ENCODE results near the gene MSN. TPM values are rescaled to one million over a fixed set of nuclear protein-coding genes. Genes with fewer than 3 reads are reported as not detected.
"Not testable (repeated sequence)": the region's sequence is repeated elsewhere in the genome, so short reads cannot be mapped to it uniquely, and the experiment has no call there.

MSN gene
- total RNA-seq = 175 and 207 TPM in 2 replicates
- polyA plus RNA-seq (2012) = 306 TPM

GRCh38 chrX:65667503-65668376, at the start of gene MSN:
Gene MSN (plus strand): TSS chrX:65667654. CDS start chrX:65667842, 188 bp downstream.
- DNase-seq (ENCODE audit: low read depth) = peak; percentile 69

DNA sequence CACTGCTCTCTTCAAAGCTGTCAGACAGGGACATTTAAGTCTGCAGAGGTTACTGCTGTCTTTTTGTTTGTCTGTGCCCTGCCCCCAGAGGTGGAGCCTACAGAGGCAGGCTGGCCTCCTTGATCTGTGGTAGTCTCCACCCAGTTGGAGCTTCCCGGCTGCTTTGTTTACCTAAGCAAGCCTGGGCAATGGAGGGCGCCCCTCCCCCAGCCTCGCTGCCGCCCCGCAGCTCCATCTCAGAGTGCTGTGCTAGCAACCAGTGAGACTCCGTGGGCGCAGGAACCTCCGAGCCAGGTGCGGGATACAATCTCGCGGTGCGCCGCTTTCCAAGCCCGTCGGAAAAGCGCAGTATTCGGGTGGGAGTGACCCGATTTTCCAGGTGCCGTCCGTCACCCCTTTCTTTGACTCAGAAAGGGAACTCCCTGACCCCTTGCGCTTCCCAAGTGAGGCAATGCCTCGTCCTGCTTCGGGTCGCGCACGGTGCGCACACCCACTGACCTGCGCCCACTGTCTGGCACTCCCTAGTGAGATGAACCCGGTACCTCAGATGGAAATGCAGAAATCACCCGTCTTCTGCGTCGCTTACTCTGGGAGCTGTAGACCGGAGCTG, 47.3 kb upstream of the MSN start:
- not testable (repeated sequence) for DNase-seq (ENCODE audit: low read depth)

DNA sequence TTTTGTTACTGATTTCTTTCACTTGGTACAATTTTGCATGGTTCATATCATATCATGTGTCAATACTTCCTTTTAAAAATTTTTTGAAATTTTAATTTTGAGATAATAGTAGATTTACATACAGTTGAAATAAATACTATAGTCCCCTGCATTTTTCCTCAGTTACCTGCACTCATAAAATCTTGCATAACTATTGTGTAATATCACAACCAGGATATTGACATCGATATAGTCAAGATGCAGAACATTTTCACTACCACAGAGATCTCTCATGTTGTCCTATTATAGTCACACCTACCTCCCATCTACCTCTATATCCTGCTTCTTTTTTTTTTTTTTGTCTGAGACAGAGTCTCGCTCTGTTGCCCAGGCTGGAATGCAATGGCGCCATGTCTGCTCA, 36.7 kb upstream of the MSN start:
- DNase-seq (ENCODE audit: low read depth) = no peak

DNA sequence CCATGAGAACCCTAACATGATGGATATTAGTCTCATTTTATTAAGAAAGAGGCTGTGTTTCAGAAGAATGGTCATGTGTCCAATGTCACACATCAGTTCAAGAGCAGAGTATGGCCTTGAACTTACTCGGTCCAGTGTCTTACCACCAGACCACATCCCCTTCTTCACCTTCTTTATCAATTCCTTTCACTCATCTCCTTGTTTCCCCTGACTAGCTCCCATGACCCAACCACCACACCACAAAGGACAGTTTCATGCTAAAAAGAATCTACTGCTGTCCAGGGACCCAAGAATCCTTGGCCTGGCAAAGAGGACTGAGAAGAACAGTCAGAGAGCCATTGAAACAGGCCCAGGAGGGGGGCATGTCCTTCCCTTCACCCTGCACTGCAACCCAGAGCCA, 33.6 kb upstream of the MSN start:
- DNase-seq (ENCODE audit: low read depth) = no peak

DNA sequence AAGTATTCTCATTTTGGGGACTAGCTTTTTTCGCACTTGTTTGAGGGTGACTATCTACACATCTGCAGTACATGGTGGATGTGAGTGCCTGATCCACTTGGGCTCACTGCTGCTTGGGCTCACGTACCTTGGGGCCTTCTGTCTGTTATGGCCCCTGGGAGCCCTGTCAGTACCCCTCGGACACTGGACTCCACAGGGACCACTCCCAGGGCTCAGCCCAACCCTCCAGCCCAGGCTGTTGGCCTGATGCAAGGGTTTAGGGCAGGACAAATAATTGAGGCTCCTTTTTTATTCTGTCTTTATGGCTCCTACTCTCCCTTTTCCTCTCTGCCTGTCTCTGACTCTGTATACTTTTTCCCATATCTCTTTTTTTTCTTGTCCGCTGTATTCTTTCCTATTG, 32.7 kb upstream of the MSN start:
- no peak for DNase-seq (ENCODE audit: low read depth)

DNA sequence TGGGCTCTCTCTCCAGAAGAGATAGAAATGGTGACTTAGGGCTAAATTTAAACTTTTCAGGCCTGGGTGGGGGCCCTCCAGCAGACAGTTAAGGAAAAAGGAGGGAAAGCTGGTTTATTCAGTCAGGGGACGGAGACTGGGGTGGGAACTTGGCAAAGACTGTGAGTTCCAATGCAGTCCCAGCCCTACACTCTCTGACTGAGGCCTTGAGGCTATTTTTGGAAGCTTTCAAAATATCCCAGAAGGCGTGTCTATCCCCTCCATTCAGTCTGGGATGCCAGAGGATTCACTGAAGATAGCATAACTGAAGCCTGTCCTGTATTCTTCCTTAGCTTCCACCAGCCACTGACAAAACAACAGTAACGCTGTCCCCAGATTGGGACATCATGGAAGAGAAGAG, 32.1 kb upstream of the MSN start:
- DNase-seq (ENCODE audit: low read depth) = peak; percentile 74

DNA sequence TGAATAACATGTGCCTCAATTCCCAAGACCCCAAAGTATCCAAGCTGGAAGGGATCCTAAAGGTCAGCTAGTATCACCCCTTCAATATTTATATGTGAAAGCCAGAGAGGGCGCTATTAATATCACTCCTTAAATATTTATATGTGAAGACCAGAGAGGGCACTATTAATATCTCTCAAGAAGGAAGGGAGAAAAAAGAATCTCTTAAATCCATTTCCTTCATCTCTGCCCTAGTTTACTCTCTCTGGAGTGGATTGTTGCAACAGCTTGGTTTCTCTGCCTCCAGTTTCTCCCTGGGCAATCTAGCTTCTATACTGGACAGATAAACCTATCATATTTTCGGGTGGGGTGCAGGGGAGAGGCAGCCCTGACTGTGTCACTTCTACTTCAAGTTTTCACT, 31.6 kb upstream of the MSN start:
- DNase-seq (ENCODE audit: low read depth) = no peak

GRCh38 chrX:65636261-65636660, 31.2 kb upstream of the MSN start:
- DNase-seq (ENCODE audit: low read depth) = not testable (repeated sequence)

DNA sequence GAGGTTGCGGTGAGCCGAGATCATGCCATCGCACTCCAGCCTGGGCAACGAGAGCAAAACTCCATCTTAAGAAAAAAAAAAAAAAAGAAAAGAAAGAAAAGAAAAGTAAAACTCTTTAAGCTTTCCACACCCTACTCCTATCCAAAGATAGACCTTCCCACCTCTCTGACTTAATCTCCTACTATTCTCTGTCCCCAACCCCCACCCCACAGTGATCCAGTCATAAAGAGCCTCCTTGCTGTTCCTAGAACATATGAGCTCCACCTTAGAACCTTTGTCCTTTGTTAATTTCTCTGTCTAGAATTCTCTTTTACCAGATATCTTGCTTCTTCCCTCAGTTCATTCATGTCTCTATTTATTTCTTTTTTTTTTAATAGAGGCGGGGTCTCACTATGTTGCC, 30.1 kb upstream of the MSN start:
- DNase-seq (ENCODE audit: low read depth) = no peak

DNA sequence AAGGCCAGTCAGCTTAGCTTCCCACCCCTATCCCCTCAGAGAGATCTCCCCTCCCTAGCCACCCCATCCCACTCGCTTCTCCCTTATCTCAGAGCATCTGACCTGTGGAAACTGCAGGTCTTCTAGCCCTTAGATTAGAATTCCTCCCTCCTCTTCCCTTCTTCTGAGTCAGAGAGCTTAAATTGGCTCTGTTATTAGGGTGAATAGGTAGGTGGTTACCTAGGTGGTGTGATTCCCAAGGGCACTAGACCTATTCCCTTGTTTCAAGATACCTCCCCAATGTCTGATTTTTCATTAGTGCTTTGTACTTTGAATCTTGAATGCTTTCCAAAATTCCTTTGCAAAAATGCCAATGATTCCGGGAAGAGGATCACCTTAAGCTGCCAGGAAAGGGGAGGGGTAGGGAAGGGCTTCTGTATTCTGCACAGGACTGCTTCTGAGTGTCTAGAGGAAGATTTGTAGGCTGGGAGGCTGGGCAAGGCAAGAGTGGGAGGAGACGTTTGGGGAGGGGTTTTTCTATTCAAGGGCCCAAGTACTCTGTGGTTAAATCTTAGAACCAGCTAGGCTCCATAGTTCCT, 24.5 kb upstream of the MSN start:
- DNase-seq (ENCODE audit: low read depth) = no peak

- no peak for DNase-seq (ENCODE audit: low read depth)
Measured at GRCh38 chrX:65643531-65644052, 23.9 kb upstream of the MSN start.

GRCh38 chrX:65644621-65645289, 22.7 kb upstream of the MSN start:
- peak; percentile 80 for DNase-seq (ENCODE audit: low read depth)

DNA sequence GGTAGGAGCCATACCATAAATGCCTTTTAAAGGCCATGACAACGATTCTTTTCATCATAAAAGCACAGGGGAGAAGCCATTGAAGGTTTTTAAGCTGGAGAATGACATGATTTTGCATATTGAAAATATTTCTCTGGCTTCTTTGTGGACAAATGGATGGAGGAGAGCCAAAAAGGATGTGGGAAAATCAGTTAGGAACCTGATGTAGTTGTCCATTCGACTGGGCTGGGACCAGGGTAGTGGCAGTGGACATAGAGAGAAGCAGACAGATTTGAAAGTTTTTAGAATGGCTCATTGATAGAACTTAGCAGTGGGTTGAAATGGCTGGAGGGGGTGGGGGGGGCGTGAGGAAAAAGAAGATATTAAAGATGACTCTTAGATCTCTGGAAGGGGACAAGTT, 19.7 kb upstream of the MSN start:
- no peak for DNase-seq (ENCODE audit: low read depth)

DNA sequence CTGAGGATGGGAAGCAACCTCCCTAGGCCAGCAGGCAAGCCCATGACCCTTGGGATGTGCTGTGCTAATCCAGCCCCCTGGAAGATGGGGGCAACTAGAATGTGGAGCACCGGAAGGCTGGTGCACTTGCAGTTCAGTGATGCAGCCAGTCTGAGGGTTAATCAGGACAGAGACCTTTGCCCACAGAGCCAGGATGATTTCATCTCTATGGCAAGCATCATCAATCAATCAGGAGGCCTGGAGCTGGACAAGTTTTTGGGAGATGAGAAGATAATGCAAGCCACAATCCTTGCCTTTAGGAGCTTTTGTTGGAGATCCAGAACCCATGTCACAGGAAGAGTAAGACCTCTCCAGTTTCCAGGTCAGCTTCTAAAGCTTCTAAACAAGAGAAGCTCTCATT, 15.4 kb upstream of the MSN start:
- no peak for DNase-seq (ENCODE audit: low read depth)

GRCh38 chrX:65657009-65657441, 10.4 kb upstream of the MSN start:
- not testable (repeated sequence) for DNase-seq (ENCODE audit: low read depth)

GRCh38 chrX:65657659-65658058, 9.8 kb upstream of the MSN start:
- DNase-seq (ENCODE audit: low read depth) = no peak

- DNase-seq (ENCODE audit: low read depth) = no peak
Measured at GRCh38 chrX:65658229-65658628, 9.2 kb upstream of the MSN start.

DNA sequence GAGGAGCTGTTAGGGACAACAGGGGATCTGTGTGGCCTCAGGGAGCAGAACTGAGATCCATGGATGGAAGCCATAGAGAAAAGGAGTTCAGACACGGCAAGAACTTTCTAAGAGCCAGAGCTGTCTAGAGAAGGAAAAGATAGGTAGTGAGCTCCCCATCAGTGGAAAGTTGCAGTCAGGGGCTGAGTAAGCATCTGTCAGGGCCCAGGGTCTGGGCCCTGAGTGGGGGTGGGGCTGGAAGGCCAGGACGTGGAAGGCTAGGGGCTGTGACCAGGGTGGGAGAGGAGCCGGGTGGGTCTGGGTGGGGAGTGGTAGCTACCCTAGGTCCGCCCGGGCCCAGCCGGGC, 324 bp upstream of the MSN start:
- DNase-seq (ENCODE audit: low read depth) = no peak

GRCh38 chrX:65668377-65669310, 1.2 kb downstream of the MSN start:
- DNase-seq (ENCODE audit: low read depth) = peak; percentile 84

DNA sequence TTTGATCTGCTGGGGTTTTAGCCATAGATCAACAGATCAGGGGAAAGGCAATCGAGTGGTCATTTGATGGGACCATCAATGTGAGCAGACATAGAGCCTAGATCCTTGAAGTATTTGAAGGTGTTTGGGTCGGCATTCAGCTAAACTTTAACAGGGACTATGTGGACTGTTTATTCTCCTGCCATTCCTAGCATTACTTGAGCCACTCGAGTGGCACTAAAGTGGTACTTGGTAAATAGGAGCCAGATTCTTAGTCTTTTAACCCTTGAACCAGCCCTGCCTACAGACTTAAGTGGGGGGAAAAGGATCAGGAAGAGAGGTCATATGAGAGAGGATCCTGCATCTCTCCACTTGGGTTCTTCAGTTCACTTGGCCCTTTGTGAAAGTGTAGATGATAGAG, 3.8 kb downstream of the MSN start:
- DNase-seq (ENCODE audit: low read depth) = no peak

DNA sequence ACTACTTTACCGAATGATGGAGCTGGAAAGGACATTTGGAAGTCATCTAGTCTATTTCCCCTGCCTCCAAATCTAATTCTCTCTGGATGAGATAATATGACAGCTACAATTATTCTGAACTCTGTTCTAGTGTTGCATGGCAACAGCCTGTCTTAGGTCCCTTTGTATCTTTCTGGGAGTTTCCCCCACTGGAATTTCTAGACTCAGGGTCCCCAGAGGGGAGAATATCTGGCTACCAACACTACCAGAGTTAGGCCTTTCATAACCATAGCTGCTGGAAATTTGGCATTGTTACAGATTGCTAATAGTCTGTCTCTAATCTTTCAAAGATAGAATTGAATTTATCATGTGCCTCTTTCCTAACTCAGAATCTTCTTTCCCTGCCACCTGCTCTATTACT, 4.5 kb downstream of the MSN start:
- DNase-seq (ENCODE audit: low read depth) = no peak

All from myocyte (in vitro differentiated cells).